Measurements from ENCODE around the gene KRT78.

Gene KRT78

GRCh38 chr12:52848661-52849255 lies at the start of gene KRT78:
Gene KRT78 (minus strand): TSS chr12:52848994. CDS start chr12:52848930, 64 bp downstream.
- Histone ChIP-seq H3K9me3 (ENCODE audit: severe bottlenecking) (no peaks in the 10 kb centered on the region), H3K4me3 (ENCODE audit: low read depth, low read length) (no peak within 1 kb of the TSS), H3K27ac (no peak within 1 kb of the TSS), H3K36me3 (no peaks in the 10 kb centered on the region), H3K27me3 (ENCODE audit: insufficient read depth, low read depth, severe bottlenecking) (peaks cover 99% of the 10 kb centered on the region)
- DNase-seq = no peak
- no peak for TF ChIP-seq CTCF (IDR thresholded peaks at IDR 0.05; ENCODE audit: low read depth, low read length)

DNA sequence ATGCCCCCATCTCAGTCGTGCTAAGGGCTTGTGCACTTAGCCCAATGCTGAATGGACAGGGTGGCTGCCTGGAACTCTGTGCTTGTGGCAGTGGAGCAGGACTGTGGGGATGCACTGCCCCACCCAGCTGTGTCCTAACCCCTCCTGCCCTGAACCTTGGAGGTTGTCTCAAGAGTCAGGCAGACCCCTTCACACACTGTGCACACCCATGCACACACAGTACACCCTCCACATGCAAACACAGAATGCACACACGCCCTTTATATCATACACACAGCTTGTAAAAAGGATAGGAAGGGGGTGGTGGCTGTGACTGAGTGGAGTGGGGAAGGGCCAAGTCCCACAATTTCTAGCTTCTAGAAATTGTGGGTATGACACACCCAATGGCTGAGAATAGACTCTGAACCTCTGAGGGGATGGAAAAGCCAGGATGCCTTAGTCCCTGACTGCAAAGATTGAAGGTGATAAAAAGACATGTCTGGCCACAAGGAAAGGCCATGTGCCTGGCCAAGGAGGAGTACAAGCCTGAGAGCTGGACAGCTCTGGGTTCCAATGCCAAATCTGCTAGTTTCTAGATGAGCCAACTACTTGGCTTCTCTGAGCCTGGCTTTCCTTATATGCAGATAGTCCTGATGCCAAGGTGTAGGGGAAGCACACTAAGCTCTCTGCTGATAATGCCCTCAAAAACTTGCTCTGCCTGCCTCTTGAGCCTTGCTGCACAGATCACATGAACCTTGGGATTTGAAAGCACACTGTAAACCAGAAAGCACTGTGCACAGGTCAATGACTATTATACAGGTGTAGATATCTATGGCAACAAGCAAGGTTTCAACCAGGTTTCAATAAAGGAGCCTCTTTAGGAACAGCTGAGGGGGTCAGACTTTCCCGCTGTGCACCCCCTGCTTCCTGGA lies 47.7 kb upstream of the KRT78 start:
- Histone ChIP-seq H3K27me3 (ENCODE audit: insufficient read depth, low read depth, severe bottlenecking) (peaks cover 85% of the 10 kb centered on the region), H3K9me3 (ENCODE audit: severe bottlenecking) (no peaks in the 10 kb centered on the region), H3K36me3 (no peaks in the 10 kb centered on the region), H3K4me3 (ENCODE audit: low read depth, low read length) (no peak overlapping the region), H3K27ac (no peak overlapping the region)
- no peak for DNase-seq
- no peak for TF ChIP-seq CTCF (IDR thresholded peaks at IDR 0.05; ENCODE audit: low read depth, low read length)

- H3K27me3 ChIP-seq (ENCODE audit: insufficient read depth, low read depth, severe bottlenecking) = peaks cover 82% of the 10 kb centered on the region
- no peaks in the 10 kb centered on the region for H3K36me3 ChIP-seq
- TF ChIP-seq CTCF (IDR thresholded peaks at IDR 0.05; ENCODE audit: low read depth, low read length) = no peak
- H3K9me3 ChIP-seq (ENCODE audit: severe bottlenecking) = no peaks in the 10 kb centered on the region
- H3K4me3 ChIP-seq (ENCODE audit: low read depth, low read length) = no peak overlapping the region
- H3K27ac ChIP-seq = no peak overlapping the region
- DNase-seq = no peak
These were observed 47.0 kb upstream of the KRT78 start for GRCh38 chr12:52895726-52896189.

DNA sequence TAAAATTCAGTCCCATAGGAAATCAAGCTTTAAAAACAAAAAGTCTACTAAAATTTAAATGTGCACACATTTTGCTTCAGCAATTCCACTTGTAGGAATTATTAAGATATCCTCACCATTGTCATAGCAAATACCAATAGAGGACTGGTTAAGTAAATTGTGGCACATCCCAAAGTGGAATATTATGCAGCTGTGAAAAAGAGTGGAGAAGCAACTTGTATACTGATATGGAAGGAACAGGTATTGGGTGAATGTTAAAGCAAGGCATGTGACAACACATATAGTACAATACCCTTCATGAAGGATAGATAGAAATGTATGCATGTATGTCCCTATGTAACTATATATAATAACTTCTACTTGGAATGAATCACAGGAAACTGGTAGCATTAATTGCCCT lies 44.2 kb upstream of the KRT78 start:
- Histone ChIP-seq H3K27me3 (ENCODE audit: insufficient read depth, low read depth, severe bottlenecking) (peaks cover 82% of the 10 kb centered on the region), H3K4me3 (ENCODE audit: low read depth, low read length) (no peak overlapping the region), H3K36me3 (no peaks in the 10 kb centered on the region), H3K27ac (no peak overlapping the region), H3K9me3 (ENCODE audit: severe bottlenecking) (no peaks in the 10 kb centered on the region)
- TF ChIP-seq CTCF (IDR thresholded peaks at IDR 0.05; ENCODE audit: low read depth, low read length) = no peak
- no peak for DNase-seq

- Histone ChIP-seq H3K36me3 (no peaks in the 10 kb centered on the region), H3K27ac (no peak overlapping the region), H3K4me3 (ENCODE audit: low read depth, low read length) (no peak overlapping the region), H3K9me3 (ENCODE audit: severe bottlenecking) (no peaks in the 10 kb centered on the region), H3K27me3 (ENCODE audit: insufficient read depth, low read depth, severe bottlenecking) (peaks cover 81% of the 10 kb centered on the region)
- DNase-seq = no peak
- TF ChIP-seq CTCF (IDR thresholded peaks at IDR 0.05; ENCODE audit: low read depth, low read length) = no peak
These were observed 43.5 kb upstream of the KRT78 start for GRCh38 chr12:52892207-52892852.

Data from WERI-Rb-1 (cell line).